NB4 (cell line): Measurements from ENCODE around the gene SUCLG1.

Source experiments
- POLR2A ChIP-seq: IDR thresholded peaks from 2 replicates; pipeline ENCODE4 v1.6.1; 2011; ENCODE audit warnings: mild to moderate bottlenecking; ENCODE audit not compliant: insufficient read length; ENCODE audit errors: extremely low read depth
- TF ChIP-seq, protein P1 (sequence below): IDR thresholded peaks from one replicate; pipeline ENCODE4 v1.5.1; 2012; ENCODE audit warnings: low read depth, low read length

DNA sequence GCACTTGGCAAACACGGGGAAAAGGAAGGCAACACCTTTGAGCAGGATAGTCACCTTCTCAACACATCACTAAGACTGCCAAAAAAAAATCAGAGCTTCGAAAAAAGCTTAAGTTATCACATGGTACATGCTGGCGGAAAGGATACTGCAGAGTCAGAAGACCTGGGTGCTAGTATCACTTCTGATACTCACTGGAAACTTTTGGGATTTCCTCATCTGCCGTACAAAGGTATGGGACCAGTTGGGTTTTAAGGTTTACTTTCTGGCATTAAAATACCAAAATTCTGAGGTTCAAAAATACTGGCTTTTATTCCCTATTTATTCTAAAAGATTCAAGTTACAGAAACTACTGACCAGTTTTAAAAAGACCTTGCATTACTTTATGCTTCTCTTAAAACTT is 2.9 kb downstream of the SUCLG1 start:
- TF ChIP-seq, protein P1, sequence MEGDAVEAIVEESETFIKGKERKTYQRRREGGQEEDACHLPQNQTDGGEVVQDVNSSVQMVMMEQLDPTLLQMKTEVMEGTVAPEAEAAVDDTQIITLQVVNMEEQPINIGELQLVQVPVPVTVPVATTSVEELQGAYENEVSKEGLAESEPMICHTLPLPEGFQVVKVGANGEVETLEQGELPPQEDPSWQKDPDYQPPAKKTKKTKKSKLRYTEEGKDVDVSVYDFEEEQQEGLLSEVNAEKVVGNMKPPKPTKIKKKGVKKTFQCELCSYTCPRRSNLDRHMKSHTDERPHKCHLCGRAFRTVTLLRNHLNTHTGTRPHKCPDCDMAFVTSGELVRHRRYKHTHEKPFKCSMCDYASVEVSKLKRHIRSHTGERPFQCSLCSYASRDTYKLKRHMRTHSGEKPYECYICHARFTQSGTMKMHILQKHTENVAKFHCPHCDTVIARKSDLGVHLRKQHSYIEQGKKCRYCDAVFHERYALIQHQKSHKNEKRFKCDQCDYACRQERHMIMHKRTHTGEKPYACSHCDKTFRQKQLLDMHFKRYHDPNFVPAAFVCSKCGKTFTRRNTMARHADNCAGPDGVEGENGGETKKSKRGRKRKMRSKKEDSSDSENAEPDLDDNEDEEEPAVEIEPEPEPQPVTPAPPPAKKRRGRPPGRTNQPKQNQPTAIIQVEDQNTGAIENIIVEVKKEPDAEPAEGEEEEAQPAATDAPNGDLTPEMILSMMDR: no peak
- no peak for TF ChIP-seq POLR2A
